HepG2 (cell line): ENCODE measurements around the gene PYGB. TPM values are rescaled to one million over a fixed set of nuclear protein-coding genes. Genes with fewer than 3 reads are reported as not detected.

Experiments used
- HDAC2 ChIP-seq: sonication (generic); formaldehyde crosslinking; IDR thresholded peaks from 2 replicates; pipeline ENCODE4 v1.4.0; 2020; ENCODE audit warnings: missing genetic modification reagents
- HHEX ChIP-seq: IDR thresholded peaks from 2 replicates; pipeline ENCODE4 v1.6.1; 2016; ENCODE audit warnings: control low read depth
- MIER3 ChIP-seq: IDR thresholded peaks from 2 replicates; pipeline ENCODE4 v1.6.1; 2016; ENCODE audit warnings: missing compliant biosample characterization, borderline replicate concordance
- NFKB2 ChIP-seq: sonication (generic); formaldehyde crosslinking; IDR thresholded peaks from 2 replicates; pipeline ENCODE4 v1.4.0; 2020; ENCODE audit warnings: missing genetic modification reagents, borderline replicate concordance
- PAX8 ChIP-seq: sonication (generic); formaldehyde crosslinking; IDR thresholded peaks from 2 replicates; pipeline ENCODE4 v1.8.0; 2022; ENCODE audit warnings: mild to moderate bottlenecking, missing genetic modification reagents, borderline replicate concordance
- SAP130 ChIP-seq: IDR thresholded peaks from 2 replicates; pipeline ENCODE4 v1.6.1; 2016; ENCODE audit warnings: low read depth
- SMAD3 ChIP-seq: sonication (generic); formaldehyde crosslinking; IDR thresholded peaks from 2 replicates; pipeline ENCODE4 v1.4.0; 2020; ENCODE audit warnings: missing genetic modification reagents
- ZMYM4 ChIP-seq: sonication (generic); formaldehyde crosslinking; IDR thresholded peaks from 2 replicates; pipeline ENCODE4 v1.8.1; 2023; ENCODE audit warnings: mild to moderate bottlenecking, missing genetic modification reagents
- ZNF180 ChIP-seq: sonication (generic); formaldehyde crosslinking; IDR thresholded peaks from 2 replicates; pipeline ENCODE4 v1.4.0; 2020; ENCODE audit warnings: low read depth, missing genetic modification reagents, borderline replicate concordance
- ZNF543 ChIP-seq: sonication (generic); formaldehyde crosslinking; IDR thresholded peaks from 2 replicates; pipeline ENCODE4 v1.4.0; 2020; ENCODE audit warnings: mild to moderate bottlenecking, missing genetic modification reagents
- ZNF550 ChIP-seq: sonication (generic); formaldehyde crosslinking; IDR thresholded peaks from 2 replicates; pipeline ENCODE4 v1.4.0; 2020; ENCODE audit warnings: mild to moderate bottlenecking, missing genetic modification reagents, borderline replicate concordance
- ZNF773 ChIP-seq: sonication (generic); formaldehyde crosslinking; IDR thresholded peaks from 2 replicates; pipeline ENCODE4 v1.4.0; 2020; ENCODE audit warnings: missing genetic modification reagents, borderline replicate concordance
- polyA plus RNA-seq, 8 experiments: library from polyadenylated mRNA; depleted of rRNA in 3 of 8; stranded (reverse) in 7 of 8; unstranded in 1 of 8; fragments of >200 nt; fragmentation: Illumina TruSeq in 4 of 8; extraction: Trizol in 4 of 8; gene quantifications; 2 replicates each; pipeline versions ENCODE4 v1.2.1 to v1.2.3, GENCODE V29; 2011 to 2016; ENCODE audit warnings: low read depth in 4 of 8, missing spikeins in 1 of 8, mixed read lengths in 1 of 8; ENCODE audit not compliant: insufficient read depth in 1 of 8
- total RNA-seq, 5 experiments: library from RNA; depleted of rRNA; stranded (reverse); fragments of >200 nt; fragmentation: Illumina TruSeq; extraction: Trizol; gene quantifications; 2 replicates each; pipeline ENCODE4 v1.2.3, GENCODE V29; 2016; ENCODE audit warnings: low read depth in 1 of 5
- TF ChIP-seq, protein P1 (sequence below): sonication (generic); formaldehyde crosslinking; IDR thresholded peaks from 2 replicates; pipeline ENCODE4 v1.4.0; 2020; ENCODE audit warnings: missing genetic modification reagents, borderline replicate concordance
- TF ChIP-seq, protein P2 (sequence below): sonication (generic); formaldehyde crosslinking; IDR thresholded peaks from 2 replicates; pipeline ENCODE4 v1.4.0; 2020; ENCODE audit warnings: missing genetic modification reagents, borderline replicate concordance
- TF ChIP-seq, protein P3 (sequence below): IDR thresholded peaks from 2 replicates; pipeline ENCODE4 v1.6.1; 2016; ENCODE audit warnings: low read depth, missing genetic modification reagents, missing compliant biosample characterization
- TF ChIP-seq, protein P4 (sequence below): sonication (generic); formaldehyde crosslinking; IDR thresholded peaks from 2 replicates; pipeline ENCODE4 v1.8.0; 2023; ENCODE audit warnings: mild to moderate bottlenecking, missing genetic modification reagents

PYGB gene
- total and polyA plus RNA-seq, 2 of the 13 experiments (the other 11 are each of a cell fraction or from before 2014, with no cell fraction given) = 24.2 to 86.3 TPM

DNA sequence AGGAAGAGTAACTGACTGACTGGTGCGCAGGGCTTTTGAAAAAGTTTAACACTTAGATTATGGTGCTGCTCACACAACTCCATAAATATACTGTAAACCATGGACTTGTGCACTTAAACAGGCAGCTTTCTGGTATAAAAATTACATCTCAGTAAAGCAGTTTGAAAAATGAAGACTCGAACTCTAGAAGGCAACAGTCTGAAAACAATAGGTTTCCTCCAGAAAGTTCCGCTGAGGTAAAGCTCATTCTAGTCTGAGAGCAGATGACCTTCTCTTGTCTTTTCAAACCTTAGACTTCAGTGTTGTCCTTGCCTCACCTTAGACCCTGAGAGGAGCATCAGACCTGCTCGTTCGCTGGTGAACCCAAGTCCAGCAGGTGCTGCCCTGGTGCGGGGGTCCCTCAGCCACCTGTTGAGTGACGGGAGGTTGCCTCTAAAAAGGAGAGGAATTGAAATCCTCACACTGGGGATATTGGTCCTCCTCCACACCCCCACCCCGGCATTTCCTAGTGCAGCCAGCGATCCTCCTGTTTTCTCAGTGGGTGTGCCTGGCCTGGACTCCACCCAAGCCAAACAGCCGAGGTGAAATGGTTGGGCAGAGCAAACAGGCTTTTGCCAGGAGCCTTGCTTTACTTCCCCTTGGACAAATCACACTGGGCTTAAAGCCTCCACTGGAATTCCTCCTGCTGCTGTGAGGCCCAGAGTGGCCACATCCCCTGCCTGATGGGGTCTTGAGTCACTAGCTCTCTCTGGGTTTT lies 14.7 kb upstream of the PYGB start (continued):
- TF ChIP-seq ZNF180 (CRISPR knock-in tag) = no peak
- TF ChIP-seq, protein P1, sequence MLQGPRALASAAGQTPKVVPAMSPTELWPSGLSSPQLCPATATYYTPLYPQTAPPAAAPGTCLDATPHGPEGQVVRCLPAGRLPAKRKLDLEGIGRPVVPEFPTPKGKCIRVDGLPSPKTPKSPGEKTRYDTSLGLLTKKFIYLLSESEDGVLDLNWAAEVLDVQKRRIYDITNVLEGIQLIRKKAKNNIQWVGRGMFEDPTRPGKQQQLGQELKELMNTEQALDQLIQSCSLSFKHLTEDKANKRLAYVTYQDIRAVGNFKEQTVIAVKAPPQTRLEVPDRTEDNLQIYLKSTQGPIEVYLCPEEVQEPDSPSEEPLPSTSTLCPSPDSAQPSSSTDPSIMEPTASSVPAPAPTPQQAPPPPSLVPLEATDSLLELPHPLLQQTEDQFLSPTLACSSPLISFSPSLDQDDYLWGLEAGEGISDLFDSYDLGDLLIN (CRISPR knock-in tag) = no peak
- TF ChIP-seq HDAC2 (CRISPR knock-in tag) = peak; percentile 77; the same call in 1 of the 2 replicates
- TF ChIP-seq SMAD3 (CRISPR knock-in tag) = no peak; the same call in 1 of the 2 replicates
- TF ChIP-seq, protein P2, sequence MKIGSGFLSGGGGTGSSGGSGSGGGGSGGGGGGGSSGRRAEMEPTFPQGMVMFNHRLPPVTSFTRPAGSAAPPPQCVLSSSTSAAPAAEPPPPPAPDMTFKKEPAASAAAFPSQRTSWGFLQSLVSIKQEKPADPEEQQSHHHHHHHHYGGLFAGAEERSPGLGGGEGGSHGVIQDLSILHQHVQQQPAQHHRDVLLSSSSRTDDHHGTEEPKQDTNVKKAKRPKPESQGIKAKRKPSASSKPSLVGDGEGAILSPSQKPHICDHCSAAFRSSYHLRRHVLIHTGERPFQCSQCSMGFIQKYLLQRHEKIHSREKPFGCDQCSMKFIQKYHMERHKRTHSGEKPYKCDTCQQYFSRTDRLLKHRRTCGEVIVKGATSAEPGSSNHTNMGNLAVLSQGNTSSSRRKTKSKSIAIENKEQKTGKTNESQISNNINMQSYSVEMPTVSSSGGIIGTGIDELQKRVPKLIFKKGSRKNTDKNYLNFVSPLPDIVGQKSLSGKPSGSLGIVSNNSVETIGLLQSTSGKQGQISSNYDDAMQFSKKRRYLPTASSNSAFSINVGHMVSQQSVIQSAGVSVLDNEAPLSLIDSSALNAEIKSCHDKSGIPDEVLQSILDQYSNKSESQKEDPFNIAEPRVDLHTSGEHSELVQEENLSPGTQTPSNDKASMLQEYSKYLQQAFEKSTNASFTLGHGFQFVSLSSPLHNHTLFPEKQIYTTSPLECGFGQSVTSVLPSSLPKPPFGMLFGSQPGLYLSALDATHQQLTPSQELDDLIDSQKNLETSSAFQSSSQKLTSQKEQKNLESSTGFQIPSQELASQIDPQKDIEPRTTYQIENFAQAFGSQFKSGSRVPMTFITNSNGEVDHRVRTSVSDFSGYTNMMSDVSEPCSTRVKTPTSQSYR = 0 out of 2 replicates have a peak, but pooled peaks have one; percentile 23
- TF ChIP-seq ZNF550 (CRISPR knock-in tag) = peak; percentile 44; the same call in 1 of the 2 replicates
- peak; percentile 24; the same call in 1 of the 2 replicates for TF ChIP-seq NFKB2
- 0 out of 2 replicates have a peak, but pooled peaks have one; percentile 18 for TF ChIP-seq HHEX (CRISPR knock-in tag)
- TF ChIP-seq MIER3 (CRISPR knock-in tag) = no peak; the same call in 1 of the 2 replicates
- TF ChIP-seq ZNF543 = 0 out of 2 replicates have a peak, but pooled peaks have one; percentile 61
- TF ChIP-seq ZNF773 (CRISPR knock-in tag) = no peak
- TF ChIP-seq SAP130 (CRISPR knock-in tag) = peak; percentile 64
- TF ChIP-seq, protein P3, sequence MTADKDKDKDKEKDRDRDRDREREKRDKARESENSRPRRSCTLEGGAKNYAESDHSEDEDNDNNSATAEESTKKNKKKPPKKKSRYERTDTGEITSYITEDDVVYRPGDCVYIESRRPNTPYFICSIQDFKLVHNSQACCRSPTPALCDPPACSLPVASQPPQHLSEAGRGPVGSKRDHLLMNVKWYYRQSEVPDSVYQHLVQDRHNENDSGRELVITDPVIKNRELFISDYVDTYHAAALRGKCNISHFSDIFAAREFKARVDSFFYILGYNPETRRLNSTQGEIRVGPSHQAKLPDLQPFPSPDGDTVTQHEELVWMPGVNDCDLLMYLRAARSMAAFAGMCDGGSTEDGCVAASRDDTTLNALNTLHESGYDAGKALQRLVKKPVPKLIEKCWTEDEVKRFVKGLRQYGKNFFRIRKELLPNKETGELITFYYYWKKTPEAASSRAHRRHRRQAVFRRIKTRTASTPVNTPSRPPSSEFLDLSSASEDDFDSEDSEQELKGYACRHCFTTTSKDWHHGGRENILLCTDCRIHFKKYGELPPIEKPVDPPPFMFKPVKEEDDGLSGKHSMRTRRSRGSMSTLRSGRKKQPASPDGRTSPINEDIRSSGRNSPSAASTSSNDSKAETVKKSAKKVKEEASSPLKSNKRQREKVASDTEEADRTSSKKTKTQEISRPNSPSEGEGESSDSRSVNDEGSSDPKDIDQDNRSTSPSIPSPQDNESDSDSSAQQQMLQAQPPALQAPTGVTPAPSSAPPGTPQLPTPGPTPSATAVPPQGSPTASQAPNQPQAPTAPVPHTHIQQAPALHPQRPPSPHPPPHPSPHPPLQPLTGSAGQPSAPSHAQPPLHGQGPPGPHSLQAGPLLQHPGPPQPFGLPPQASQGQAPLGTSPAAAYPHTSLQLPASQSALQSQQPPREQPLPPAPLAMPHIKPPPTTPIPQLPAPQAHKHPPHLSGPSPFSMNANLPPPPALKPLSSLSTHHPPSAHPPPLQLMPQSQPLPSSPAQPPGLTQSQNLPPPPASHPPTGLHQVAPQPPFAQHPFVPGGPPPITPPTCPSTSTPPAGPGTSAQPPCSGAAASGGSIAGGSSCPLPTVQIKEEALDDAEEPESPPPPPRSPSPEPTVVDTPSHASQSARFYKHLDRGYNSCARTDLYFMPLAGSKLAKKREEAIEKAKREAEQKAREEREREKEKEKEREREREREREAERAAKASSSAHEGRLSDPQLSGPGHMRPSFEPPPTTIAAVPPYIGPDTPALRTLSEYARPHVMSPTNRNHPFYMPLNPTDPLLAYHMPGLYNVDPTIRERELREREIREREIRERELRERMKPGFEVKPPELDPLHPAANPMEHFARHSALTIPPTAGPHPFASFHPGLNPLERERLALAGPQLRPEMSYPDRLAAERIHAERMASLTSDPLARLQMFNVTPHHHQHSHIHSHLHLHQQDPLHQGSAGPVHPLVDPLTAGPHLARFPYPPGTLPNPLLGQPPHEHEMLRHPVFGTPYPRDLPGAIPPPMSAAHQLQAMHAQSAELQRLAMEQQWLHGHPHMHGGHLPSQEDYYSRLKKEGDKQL = 0 out of 2 replicates have a peak, but pooled peaks have one; percentile 47
- TF ChIP-seq PAX8 (CRISPR knock-in tag) = 0 out of 2 replicates have a peak, but pooled peaks have one; percentile 75
- TF ChIP-seq, protein P4, sequence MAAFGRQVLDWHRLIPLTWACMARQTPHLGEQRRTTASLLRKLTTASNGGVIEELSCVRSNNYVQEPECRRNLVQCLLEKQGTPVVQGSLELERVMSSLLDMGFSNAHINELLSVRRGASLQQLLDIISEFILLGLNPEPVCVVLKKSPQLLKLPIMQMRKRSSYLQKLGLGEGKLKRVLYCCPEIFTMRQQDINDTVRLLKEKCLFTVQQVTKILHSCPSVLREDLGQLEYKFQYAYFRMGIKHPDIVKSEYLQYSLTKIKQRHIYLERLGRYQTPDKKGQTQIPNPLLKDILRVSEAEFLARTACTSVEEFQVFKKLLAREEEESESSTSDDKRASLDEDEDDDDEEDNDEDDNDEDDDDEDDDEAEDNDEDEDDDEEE (CRISPR knock-in tag) = no peak
- peak; percentile 53; the same call in 1 of the 2 replicates for TF ChIP-seq ZMYM4 (CRISPR knock-in tag)
